ENCODE data around the gene CDHR1.

CDHR1 gene

DNA sequence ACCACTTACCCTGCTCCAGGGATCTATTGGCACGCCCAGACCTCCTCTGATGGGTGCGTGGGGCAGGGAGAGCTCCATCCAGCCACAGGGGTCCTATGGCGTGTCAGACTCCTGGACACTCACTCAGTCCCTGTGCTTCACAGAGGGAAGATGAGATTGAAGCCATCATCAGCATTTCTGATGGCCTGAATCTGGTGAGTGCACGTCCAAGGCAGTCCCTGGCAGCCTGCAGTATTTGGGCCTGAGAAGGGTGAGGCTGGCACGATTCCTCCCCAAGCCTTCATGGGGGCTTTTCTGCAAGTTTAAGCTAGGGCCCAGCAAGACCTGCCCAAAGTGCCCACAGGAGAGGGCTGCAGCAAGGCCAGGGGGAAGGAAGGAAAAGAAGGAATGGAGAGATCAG lies 3.3 kb downstream of the CDHR1 start:
- H3K4me3 ChIP-seq (ENCODE audit: control insufficient read depth, low read depth, low read length), result no peak overlapping the region
- DNase-seq (ENCODE audit: low read depth), result no peak
- no peak for TF ChIP-seq CTCF (IDR thresholded peaks at IDR 0.05; ENCODE audit: control insufficient read depth, insufficient read depth, low read depth, low read length, missing control alignments)

DNA sequence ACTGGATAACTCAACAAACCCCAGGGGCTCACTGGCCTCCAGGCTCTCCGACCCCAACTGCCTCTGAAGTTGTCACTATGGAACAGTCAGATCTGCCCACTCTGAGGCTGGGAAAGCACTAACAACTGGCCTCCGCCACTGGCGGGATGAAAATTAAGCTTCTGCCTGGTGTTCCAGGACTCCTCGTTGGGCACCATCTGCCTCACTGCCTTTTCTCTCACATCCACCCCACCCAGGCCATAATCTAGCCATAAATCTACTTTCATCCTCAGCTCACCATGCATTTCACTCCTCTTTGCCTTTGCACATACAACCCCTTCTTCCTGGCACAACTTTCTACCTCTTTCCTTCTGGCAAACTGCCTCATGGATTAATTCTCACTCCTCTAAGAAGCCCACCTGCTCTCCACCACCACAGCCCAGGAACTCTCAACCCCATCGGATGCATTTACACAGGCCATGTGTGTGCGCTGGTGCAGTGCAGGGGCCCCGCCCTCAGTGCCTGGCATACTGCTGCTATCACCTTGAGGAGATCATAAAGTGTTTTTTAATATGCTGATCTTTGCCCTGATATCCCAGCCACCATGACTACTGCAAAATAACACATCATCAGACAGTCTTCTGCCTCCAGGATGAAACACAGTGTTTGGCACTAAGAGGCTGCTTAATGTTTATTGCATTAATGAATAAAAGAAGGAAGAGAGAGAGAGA lies 4.0 kb downstream of the CDHR1 start:
- no peak overlapping the region for H3K4me3 ChIP-seq (ENCODE audit: control insufficient read depth, low read depth, low read length)
- no peak for TF ChIP-seq CTCF (IDR thresholded peaks at IDR 0.05; ENCODE audit: control insufficient read depth, insufficient read depth, low read depth, low read length, missing control alignments)
- no peak for DNase-seq (ENCODE audit: low read depth)

GRCh38 chr10:84200537-84201243 lies 6.4 kb downstream of the CDHR1 start:
- H3K4me3 ChIP-seq (ENCODE audit: control insufficient read depth, low read depth, low read length), result no peak overlapping the region
- no peak for DNase-seq (ENCODE audit: low read depth)
- TF ChIP-seq CTCF (IDR thresholded peaks at IDR 0.05; ENCODE audit: control insufficient read depth, insufficient read depth, low read depth, low read length, missing control alignments), result no peak

- no peak for DNase-seq (ENCODE audit: low read depth)
- H3K4me3 ChIP-seq (ENCODE audit: control insufficient read depth, low read depth, low read length), result no peak overlapping the region
- TF ChIP-seq CTCF (IDR thresholded peaks at IDR 0.05; ENCODE audit: control insufficient read depth, insufficient read depth, low read depth, low read length, missing control alignments), result no peak
These were observed 6.9 kb downstream of the CDHR1 start for GRCh38 chr10:84201244-84201606.

DNA sequence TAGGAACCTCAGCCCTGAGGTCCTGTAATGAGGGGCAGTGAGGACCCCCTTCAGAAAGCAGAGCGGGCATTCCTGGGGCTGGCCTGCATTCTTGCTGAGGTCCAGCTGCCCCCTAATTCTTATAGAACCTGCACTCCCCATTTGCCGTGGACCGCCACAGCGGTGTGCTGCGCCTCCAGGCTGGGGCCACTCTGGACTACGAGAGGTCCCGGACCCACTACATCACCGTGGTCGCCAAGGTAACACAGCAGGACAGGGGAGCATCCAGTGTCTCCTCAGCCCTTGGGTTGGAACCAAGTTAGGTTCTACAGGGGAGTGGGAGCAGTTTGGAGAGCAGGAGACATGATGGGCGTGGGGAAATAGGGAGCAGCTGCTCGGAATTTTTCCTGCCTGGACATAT lies 7.3 kb downstream of the CDHR1 start:
- DNase-seq (ENCODE audit: low read depth), result no peak
- TF ChIP-seq CTCF (IDR thresholded peaks at IDR 0.05; ENCODE audit: control insufficient read depth, insufficient read depth, low read depth, low read length, missing control alignments), result no peak
- no peak overlapping the region for H3K4me3 ChIP-seq (ENCODE audit: control insufficient read depth, low read depth, low read length)

DNA sequence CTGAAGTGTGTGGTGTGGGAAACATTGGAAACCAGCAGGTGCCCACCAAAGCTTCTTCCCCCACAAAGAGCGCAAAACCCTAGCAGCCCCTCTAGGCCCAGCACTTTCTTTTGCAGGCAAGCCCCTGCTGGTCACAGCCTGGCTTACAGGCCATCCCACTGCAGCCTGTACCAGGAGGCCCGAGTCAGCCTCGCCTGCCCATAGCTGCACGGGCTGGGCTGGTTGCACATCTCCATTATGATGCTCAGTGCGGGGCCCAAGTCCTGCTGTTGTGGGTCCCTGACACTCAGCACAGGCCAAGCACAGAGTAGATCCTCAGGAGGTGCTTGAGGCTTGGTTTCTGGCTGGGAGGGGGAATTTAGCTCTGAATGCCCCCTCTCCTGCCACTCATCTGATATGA lies 8.0 kb downstream of the CDHR1 start:
- H3K4me3 ChIP-seq (ENCODE audit: control insufficient read depth, low read depth, low read length), result no peak overlapping the region
- no peak for TF ChIP-seq CTCF (IDR thresholded peaks at IDR 0.05; ENCODE audit: control insufficient read depth, insufficient read depth, low read depth, low read length, missing control alignments)
- no peak for DNase-seq (ENCODE audit: low read depth)
